SK-N-SH treated with all-trans-retinoic acid at 6 μM for 48 hours (cell line): Measurements from ENCODE around the gene CDH19.

Experiments
- ESRRG ChIP-seq: fragments of 250-450 bp; sonication (Bioruptor Pico); IDR thresholded peaks from 2 replicates; pipeline ENCODE4 v1.6.1; 2021; ENCODE audit warnings: mild to moderate bottlenecking
- SNAI2 ChIP-seq: fragments of 250-450 bp; sonication (Bioruptor Pico); IDR thresholded peaks from 2 replicates; pipeline ENCODE4 v1.5.0; 2020; ENCODE audit warnings: mild to moderate bottlenecking, moderate library complexity

DNA sequence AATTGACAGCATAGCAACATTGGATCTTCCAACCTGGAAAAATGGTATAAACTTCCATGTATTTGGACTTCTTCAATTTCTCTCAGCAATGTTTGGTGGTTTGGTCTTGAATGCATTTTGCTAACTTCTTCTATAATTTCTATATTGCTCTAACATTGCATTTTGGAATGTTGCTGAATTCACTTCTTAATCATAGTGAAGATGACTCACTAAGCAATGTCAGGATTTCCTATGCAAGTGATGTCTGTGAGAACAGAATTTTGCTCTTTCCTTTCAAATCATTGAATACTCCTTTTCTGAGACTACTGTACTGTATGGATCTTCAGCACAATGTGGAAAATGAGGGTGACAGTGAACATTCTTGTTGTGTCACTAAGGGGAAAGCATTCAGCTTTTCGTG, 28.9 kb upstream of the CDH19 start:
- TF ChIP-seq ESRRG (CRISPR knock-in tag) (no peak), SNAI2 (CRISPR knock-in tag) (no peak)
